ENCODE measurements around the gene SLC35F3. TPM values are rescaled to one million over a fixed set of nuclear protein-coding genes. Genes with fewer than 3 reads are reported as not detected.

The SLC35F3 gene
- total RNA-seq, 1 donor from 2014 or later, result 0.49 TPM

DNA sequence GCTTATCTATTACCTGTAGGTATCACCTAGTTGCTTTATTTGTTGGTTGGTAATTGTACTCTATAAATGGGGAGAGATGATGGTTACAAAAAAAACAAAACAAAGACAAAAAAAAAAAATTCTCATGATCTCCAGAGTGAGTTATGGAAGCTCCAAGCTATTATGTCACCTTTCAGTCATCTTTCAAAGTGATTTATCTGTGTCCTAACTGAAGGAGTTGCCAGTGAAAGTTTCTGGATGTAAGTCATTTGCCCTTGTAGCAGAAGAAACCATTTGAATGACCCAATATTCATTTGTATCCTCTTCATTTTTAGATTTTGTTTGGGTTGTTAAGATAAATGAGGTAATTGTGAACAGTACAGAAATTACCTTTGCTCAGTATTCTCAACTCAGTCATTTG is 3.6 kb downstream of the SLC35F3 start:
- intact Hi-C loops (cut with DNase I), result no loop called here
- H3K36me3 ChIP-seq, result no peaks in the 10 kb centered on the region
- H3K9me3 ChIP-seq, result no peaks in the 10 kb centered on the region
- TF ChIP-seq POLR2A (IDR thresholded peaks at IDR 0.05) (no peak), POLR2AphosphoS5 (IDR thresholded peaks at IDR 0.05; ENCODE audit: insufficient read depth in 1 of 2, low read depth in 1 of 2) (no peak)
- TF ChIP-seq, protein P1, sequence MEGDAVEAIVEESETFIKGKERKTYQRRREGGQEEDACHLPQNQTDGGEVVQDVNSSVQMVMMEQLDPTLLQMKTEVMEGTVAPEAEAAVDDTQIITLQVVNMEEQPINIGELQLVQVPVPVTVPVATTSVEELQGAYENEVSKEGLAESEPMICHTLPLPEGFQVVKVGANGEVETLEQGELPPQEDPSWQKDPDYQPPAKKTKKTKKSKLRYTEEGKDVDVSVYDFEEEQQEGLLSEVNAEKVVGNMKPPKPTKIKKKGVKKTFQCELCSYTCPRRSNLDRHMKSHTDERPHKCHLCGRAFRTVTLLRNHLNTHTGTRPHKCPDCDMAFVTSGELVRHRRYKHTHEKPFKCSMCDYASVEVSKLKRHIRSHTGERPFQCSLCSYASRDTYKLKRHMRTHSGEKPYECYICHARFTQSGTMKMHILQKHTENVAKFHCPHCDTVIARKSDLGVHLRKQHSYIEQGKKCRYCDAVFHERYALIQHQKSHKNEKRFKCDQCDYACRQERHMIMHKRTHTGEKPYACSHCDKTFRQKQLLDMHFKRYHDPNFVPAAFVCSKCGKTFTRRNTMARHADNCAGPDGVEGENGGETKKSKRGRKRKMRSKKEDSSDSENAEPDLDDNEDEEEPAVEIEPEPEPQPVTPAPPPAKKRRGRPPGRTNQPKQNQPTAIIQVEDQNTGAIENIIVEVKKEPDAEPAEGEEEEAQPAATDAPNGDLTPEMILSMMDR (IDR thresholded peaks at IDR 0.05), result no peak
- H3K4me3 ChIP-seq, result no peak overlapping the region
- H3K27me3 ChIP-seq, result no peaks in the 10 kb centered on the region
- DNase-seq (ENCODE audit: extremely low spot score in 2 of 2), result no peak
- H3K4me1 ChIP-seq, result no peaks in the 10 kb centered on the region
- H3K27ac ChIP-seq, result no peak overlapping the region

DNA sequence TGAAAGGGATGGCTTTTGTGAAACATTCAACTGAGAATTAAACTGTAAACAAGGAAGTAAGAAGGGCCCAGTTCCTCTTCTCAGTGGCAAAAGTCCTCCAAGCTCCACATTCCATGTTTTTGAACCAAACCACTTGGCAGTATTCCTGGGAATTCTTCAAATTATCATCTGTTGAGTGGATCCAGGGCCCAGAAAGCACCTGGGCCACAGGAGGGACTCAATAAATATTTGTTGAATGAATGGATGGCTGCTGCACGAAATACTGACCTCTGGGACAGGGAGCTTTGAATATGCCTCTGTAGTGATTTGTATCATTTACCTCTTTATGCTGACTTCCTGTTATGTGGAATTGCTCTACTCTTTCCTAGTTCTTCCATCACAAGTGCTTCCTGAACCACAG is 4.7 kb downstream of the SLC35F3 start:
- Histone ChIP-seq H3K36me3 (no peaks in the 10 kb centered on the region), H3K27me3 (no peaks in the 10 kb centered on the region), H3K4me3 (no peak overlapping the region), H3K4me1 (no peaks in the 10 kb centered on the region), H3K27ac (no peak overlapping the region), H3K9me3 (no peaks in the 10 kb centered on the region)
- TF ChIP-seq, protein P1 (IDR thresholded peaks at IDR 0.05), result no peak
- TF ChIP-seq POLR2A (IDR thresholded peaks at IDR 0.05) (no peak), POLR2AphosphoS5 (IDR thresholded peaks at IDR 0.05; ENCODE audit: insufficient read depth in 1 of 2, low read depth in 1 of 2) (no peak)
- DNase-seq (ENCODE audit: extremely low spot score in 2 of 2), result no peak
- intact Hi-C loops (cut with DNase I), result no loop called here

DNA sequence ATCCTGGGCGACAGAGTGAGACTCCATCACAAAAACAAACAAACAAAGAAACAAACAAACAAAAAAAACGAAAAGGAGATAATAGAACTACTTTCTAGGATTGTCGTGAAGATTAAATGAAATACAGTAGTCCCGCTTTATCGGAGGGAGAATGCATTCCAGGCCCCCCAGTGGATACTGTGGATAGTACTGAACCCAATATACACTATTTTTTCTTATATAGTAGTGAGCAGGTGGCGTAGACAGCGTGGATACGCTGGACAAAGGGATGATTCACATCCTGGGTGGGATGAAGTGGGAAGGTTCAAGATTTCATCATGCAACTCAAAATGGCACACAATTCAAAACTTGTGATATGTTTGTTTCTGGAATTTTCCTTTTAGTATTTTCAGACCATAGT is 8.0 kb downstream of the SLC35F3 start:
- Histone ChIP-seq H3K36me3 (no peaks in the 10 kb centered on the region), H3K4me1 (no peaks in the 10 kb centered on the region), H3K4me3 (no peak overlapping the region), H3K27me3 (no peaks in the 10 kb centered on the region), H3K9me3 (no peaks in the 10 kb centered on the region), H3K27ac (no peak overlapping the region)
- DNase-seq (ENCODE audit: extremely low spot score in 2 of 2), result no peak
- TF ChIP-seq POLR2A (IDR thresholded peaks at IDR 0.05) (no peak), POLR2AphosphoS5 (IDR thresholded peaks at IDR 0.05; ENCODE audit: insufficient read depth in 1 of 2, low read depth in 1 of 2) (no peak)
- TF ChIP-seq, protein P1 (IDR thresholded peaks at IDR 0.05), result no peak
- intact Hi-C loops (cut with DNase I), result no loop called here

DNA sequence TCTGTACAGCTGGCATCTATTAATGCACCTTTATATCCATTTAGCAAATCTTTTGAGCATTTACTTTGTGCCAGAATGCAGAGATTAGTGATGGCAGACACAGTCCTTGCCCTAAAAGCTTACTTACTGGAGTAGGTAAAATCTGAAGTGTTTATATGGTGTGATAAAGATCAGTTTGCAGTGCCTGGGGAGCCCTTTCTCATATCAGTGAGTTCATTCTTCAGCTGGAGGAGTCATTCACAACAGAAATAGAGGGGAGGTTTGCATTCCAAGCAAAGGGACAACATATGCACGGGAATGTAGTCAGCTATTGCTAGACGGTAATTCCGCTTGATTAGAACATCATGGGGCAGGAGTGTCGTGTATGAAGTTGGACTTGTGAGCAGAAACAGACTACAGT is 8.4 kb downstream of the SLC35F3 start:
- Histone ChIP-seq H3K27ac (no peak overlapping the region), H3K9me3 (no peaks in the 10 kb centered on the region), H3K36me3 (no peaks in the 10 kb centered on the region), H3K27me3 (no peaks in the 10 kb centered on the region), H3K4me1 (no peaks in the 10 kb centered on the region), H3K4me3 (no peak overlapping the region)
- TF ChIP-seq, protein P1 (IDR thresholded peaks at IDR 0.05), result no peak
- intact Hi-C loops (cut with DNase I), result no loop called here
- DNase-seq (ENCODE audit: extremely low spot score in 2 of 2), result no peak

DNA sequence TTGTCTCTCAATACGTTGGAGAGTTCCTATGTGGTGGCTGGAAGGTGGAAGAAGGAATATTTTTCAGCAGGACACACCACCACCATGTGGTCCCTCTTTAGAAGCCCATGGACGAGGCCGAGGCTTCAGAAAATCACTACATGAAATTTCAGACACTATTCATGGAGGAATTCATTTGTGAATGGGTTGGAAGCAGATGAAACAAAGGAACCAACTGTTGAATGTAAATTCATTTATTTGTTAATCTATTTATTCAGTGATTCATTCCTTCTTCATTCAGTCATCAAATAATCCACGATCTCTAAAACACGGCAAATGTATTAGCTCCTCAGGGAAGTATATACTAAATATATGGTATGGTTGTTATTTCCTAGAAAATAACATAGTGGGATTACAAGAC is 12.2 kb downstream of the SLC35F3 start:
- Histone ChIP-seq H3K36me3 (no peaks in the 10 kb centered on the region), H3K9me3 (no peaks in the 10 kb centered on the region), H3K4me3 (no peak overlapping the region), H3K27me3 (no peaks in the 10 kb centered on the region), H3K27ac (no peak overlapping the region), H3K4me1 (no peaks in the 10 kb centered on the region)
- TF ChIP-seq, protein P1 (IDR thresholded peaks at IDR 0.05), result no peak
- TF ChIP-seq POLR2AphosphoS5 (IDR thresholded peaks at IDR 0.05; ENCODE audit: insufficient read depth in 1 of 2, low read depth in 1 of 2), result no peak
- intact Hi-C loops (cut with DNase I), result no loop called here
- no peak for DNase-seq (ENCODE audit: extremely low spot score in 2 of 2)
